Activated CD4-positive, alpha-beta memory T cell treated with anti-CD3 and anti-CD28 coated beads, Interleukin-2, amount 10 ng/mL, durations not matched to agents 7 days and 5 days (primary cell): ENCODE measurements around the gene DDAH2. TPM values are rescaled to one million over a fixed set of nuclear protein-coding genes. Genes with fewer than 3 reads are reported as not detected.
A peak's percentile ranks its signal among the peaks of the same experiment; 100 is the strongest.

Source experiments
- CTCF ChIA-PET: fragments of 350-600 bp; sonication (Branson Sonifier 250); formaldehyde crosslinking; loops from one replicate; lab custom pipeline; 2021; ENCODE audit warnings: antibody characterized with exemption, inconsistent platforms; lab: Charles Lee
- POLR2A ChIA-PET: fragments of 350-600 bp; sonication (Branson Sonifier 250); formaldehyde crosslinking; loops from one replicate; lab custom pipeline; 2021; ENCODE audit warnings: antibody characterized with exemption; lab: Charles Lee
- DNase-seq: peaks from one replicate; pipeline ENCODE4 v3.0.0-alpha.2; 2020
- H3K27ac Mint-ChIP-seq: one replicate; pipeline ENCODE4 v1.8.0; 2021; ENCODE audit warnings: mild to moderate bottlenecking, mixed read lengths
- H3K27me3 Mint-ChIP-seq: one replicate; pipeline ENCODE4 v1.8.0; 2021; ENCODE audit warnings: mixed read lengths
- H3K36me3 Mint-ChIP-seq: one replicate; pipeline ENCODE4 v1.8.0; 2021; ENCODE audit warnings: low read depth, mixed read lengths
- H3K4me1 Mint-ChIP-seq: one replicate; pipeline ENCODE4 v1.8.0; 2021; ENCODE audit warnings: mixed read lengths
- H3K4me3 Mint-ChIP-seq: one replicate; pipeline ENCODE4 v1.8.0; 2021; ENCODE audit warnings: mild to moderate bottlenecking, mixed read lengths
- H3K9me3 Mint-ChIP-seq: one replicate; pipeline ENCODE4 v1.8.0; 2021; ENCODE audit warnings: mixed read lengths
- total RNA-seq, 2 experiments: library from RNA; stranded (reverse); gene quantifications; one replicate each; pipeline ENCODE4 v1.2.3, GENCODE V29; 2021

DDAH2 gene
- total RNA-seq, 2 experiments from 2014 or later, result 22.1 to 23.9 TPM

- peaks cover 14% of the 10 kb centered on the region for H3K36me3 Mint-ChIP-seq
- ChIA-PET CTCF (interaction anchor here (0.7 to 1.5 kb wide), 3 partner anchors 17 to 228 kb away, joined by 3 to 8 read pairs (median 6); no protein-coding TSS in a partner anchor), POLR2A (interaction anchor here (0.7 to 4.5 kb wide), 3 partner anchors 13 to 42 kb away, joined by 3 to 27 read pairs (median 3); partner anchors contain the start of genes CLIC1 and MSH5)
- H3K27ac Mint-ChIP-seq, result no peak overlapping the region
- H3K27me3 Mint-ChIP-seq, result no peaks in the 10 kb centered on the region
- DNase-seq, result no peak
- H3K4me3 Mint-ChIP-seq, result no peak overlapping the region
- H3K9me3 Mint-ChIP-seq, result no peaks in the 10 kb centered on the region
- H3K4me1 Mint-ChIP-seq, result no peaks in the 10 kb centered on the region
Observed at GRCh38 chr6:31752739-31753319, 23.7 kb upstream of the DDAH2 start.

- peaks cover 25% of the 10 kb centered on the region for H3K36me3 Mint-ChIP-seq
- no peaks in the 10 kb centered on the region for H3K4me1 Mint-ChIP-seq
- H3K27me3 Mint-ChIP-seq, result no peaks in the 10 kb centered on the region
- H3K9me3 Mint-ChIP-seq, result no peaks in the 10 kb centered on the region
- no peak overlapping the region for H3K4me3 Mint-ChIP-seq
- no peak for DNase-seq
- no peak overlapping the region for H3K27ac Mint-ChIP-seq
- CTCF ChIA-PET, result interaction anchor here (0.9 to 1.5 kb wide), 2 partner anchors 10 to 19 kb away, joined by 3 to 5 read pairs; partner anchors contain the start of gene MSH5
- POLR2A ChIA-PET, result interaction anchor here (4.5 kb wide), 1 partner anchor 11 kb away, joined by 27 read pairs; the partner anchor contains the start of gene MSH5
Observed at GRCh38 chr6:31750411-31751022, 21.4 kb upstream of the DDAH2 start.

GRCh38 chr6:31749301-31750036 is 20.4 kb upstream of the DDAH2 start:
- POLR2A ChIA-PET, result interaction anchor here (4.5 kb wide), 1 partner anchor 10 kb away, joined by 27 read pairs; the partner anchor contains the start of gene MSH5
- H3K4me1 Mint-ChIP-seq, result peaks cover 5% of the 10 kb centered on the region
- H3K4me3 Mint-ChIP-seq, result no peak overlapping the region
- H3K27ac Mint-ChIP-seq, result no peak overlapping the region
- DNase-seq, result no peak
- no peaks in the 10 kb centered on the region for H3K27me3 Mint-ChIP-seq
- H3K36me3 Mint-ChIP-seq, result peaks cover 32% of the 10 kb centered on the region
- no peaks in the 10 kb centered on the region for H3K9me3 Mint-ChIP-seq
- CTCF ChIA-PET, result interaction anchor here (0.9 kb wide), 2 partner anchors 9 to 20 kb away, joined by 3 to 4 read pairs; partner anchors contain the start of gene MSH5

GRCh38 chr6:31744422-31744821 is 15.3 kb upstream of the DDAH2 start:
- ChIA-PET POLR2A (no interaction called here), CTCF (interaction anchor here (1.2 to 7.8 kb wide), 2 partner anchors 8 to 27 kb away, joined by 3 to 88 read pairs; partner anchors contain the start of gene CLIC1)
- peaks cover 60% of the 10 kb centered on the region for H3K36me3 Mint-ChIP-seq
- H3K27me3 Mint-ChIP-seq, result no peaks in the 10 kb centered on the region
- peaks cover 26% of the 10 kb centered on the region for H3K4me1 Mint-ChIP-seq
- DNase-seq, result no peak
- peak overlapping the region; percentile 30 for H3K27ac Mint-ChIP-seq
- no peaks in the 10 kb centered on the region for H3K9me3 Mint-ChIP-seq
- no peak overlapping the region for H3K4me3 Mint-ChIP-seq

- Mint-ChIP-seq H3K4me3 (no peak overlapping the region), H3K36me3 (peaks cover 53% of the 10 kb centered on the region), H3K27ac (no peak overlapping the region), H3K27me3 (no peaks in the 10 kb centered on the region), H3K4me1 (peaks cover 42% of the 10 kb centered on the region), H3K9me3 (no peaks in the 10 kb centered on the region)
- ChIA-PET CTCF (interaction anchor here (7.8 kb wide), 1 partner anchor 28 kb away, joined by 88 read pairs; no protein-coding TSS in a partner anchor), POLR2A (no interaction called here)
- DNase-seq, result no peak
Observed at GRCh38 chr6:31742894-31743293, 13.8 kb upstream of the DDAH2 start.

GRCh38 chr6:31741815-31742214 is 12.7 kb upstream of the DDAH2 start:
- Mint-ChIP-seq H3K9me3 (no peaks in the 10 kb centered on the region), H3K4me3 (peak overlapping the region; percentile 99), H3K36me3 (peaks cover 43% of the 10 kb centered on the region), H3K4me1 (peaks cover 53% of the 10 kb centered on the region), H3K27me3 (no peaks in the 10 kb centered on the region), H3K27ac (peak overlapping the region; percentile 48)
- ChIA-PET CTCF (interaction anchor here (0.8 to 7.8 kb wide), 4 partner anchors 24 to 88 kb away, joined by 3 to 88 read pairs (median 8); no protein-coding TSS in a partner anchor), POLR2A (interaction anchor here (2.6 to 10.6 kb wide), 6 partner anchors 9 to 92 kb away, joined by 7 to 130 read pairs (median 66); partner anchors contain the start of genes CSNK2B, GPANK1 and VARS1)
- DNase-seq, result no peak

GRCh38 chr6:31740397-31741223 is 11.5 kb upstream of the DDAH2 start:
- CTCF ChIA-PET, result interaction anchor here (0.7 to 7.8 kb wide), 14 partner anchors 10 to 91 kb away, joined by 3 to 88 read pairs (median 4); partner anchors contain the start of genes DDAH2, HSPA1B, LSM2 and VARS1

GRCh38 chr6:31739639-31740396 is 10.7 kb upstream of the DDAH2 start, which contains the start of gene MSH5:
Gene MSH5, plus strand, starts transcription at chr6:31740005. Its CDS starts 462 bp downstream, at chr6:31740467.
- Mint-ChIP-seq H3K9me3 (no peaks in the 10 kb centered on the region), H3K4me3 (peak within 1 kb of the TSS; percentile 99)
- CTCF ChIA-PET, result interaction anchor here (0.6 to 7.8 kb wide), 18 partner anchors 10 to 133 kb away, joined by 3 to 88 read pairs (median 5); partner anchors contain the start of genes ABHD16A, BAG6, DDAH2 and HSPA1B

More at GRCh38 chr6:31740397-31741223, 11.5 kb upstream of the DDAH2 start:
- Mint-ChIP-seq H3K4me1 (peaks cover 56% of the 10 kb centered on the region), H3K9me3 (no peaks in the 10 kb centered on the region), H3K4me3 (peak overlapping the region; percentile 99), H3K27ac (peak overlapping the region; percentile 95), H3K27me3 (no peaks in the 10 kb centered on the region), H3K36me3 (peaks cover 52% of the 10 kb centered on the region)
- POLR2A ChIA-PET, result interaction anchor here (0.6 to 10.6 kb wide), 33 partner anchors 10 to 1231 kb away, joined by 3 to 130 read pairs (median 13); partner anchors contain the start of genes ABHD16A, BAG6, C6orf47 and CSNK2B
- DNase-seq, result no peak

GRCh38 chr6:31737991-31738979 is 9.2 kb upstream of the DDAH2 start:
- Mint-ChIP-seq H3K9me3 (no peaks in the 10 kb centered on the region), H3K27me3 (no peaks in the 10 kb centered on the region), H3K36me3 (peaks cover 57% of the 10 kb centered on the region), H3K27ac (peak overlapping the region; percentile 95), H3K4me3 (peak overlapping the region; percentile 99), H3K4me1 (peaks cover 61% of the 10 kb centered on the region)
- peak; percentile 83 for DNase-seq
- ChIA-PET POLR2A (interaction anchor here (1.0 to 10.6 kb wide), 46 partner anchors 8 to 1234 kb away, joined by 3 to 130 read pairs (median 8); partner anchors contain the start of genes ABHD16A, BAG6, C6orf47 and CSNK2B), CTCF (interaction anchor here (0.6 to 7.8 kb wide), 33 partner anchors 9 to 155 kb away, joined by 3 to 88 read pairs (median 5); partner anchors contain the start of genes ABHD16A, BAG6, C6orf47 and CSNK2B)

More at GRCh38 chr6:31739639-31740396, 10.7 kb upstream of the DDAH2 start, which contains the start of gene MSH5:
- POLR2A ChIA-PET, result interaction anchor here (0.8 to 10.6 kb wide), 39 partner anchors 9 to 1232 kb away, joined by 3 to 130 read pairs (median 9); partner anchors contain the start of genes ABHD16A, BAG6, C6orf47 and CSNK2B
- Mint-ChIP-seq H3K27ac (peak within 1 kb of the TSS; percentile 95), H3K27me3 (no peaks in the 10 kb centered on the region), H3K36me3 (peaks cover 53% of the 10 kb centered on the region), H3K4me1 (peaks cover 52% of the 10 kb centered on the region)
- DNase-seq, result peak; percentile 98
